GM21447 (cell line): ENCODE results near the gene MOGAT1.
"Not testable (repeated sequence)": the region's sequence is repeated elsewhere in the genome, so short reads cannot be mapped to it uniquely, and the experiment has no call there.

Source experiments
- ATAC-seq: cut with Tn5 transposase; IDR thresholded peaks from one replicate; pipeline ENCODE4 v1.9.1; 2021; ENCODE audit not compliant: unreplicated experiment

Gene MOGAT1

GRCh38 chr2:222669353-222669752, 2.1 kb upstream of the MOGAT1 start:
- ATAC-seq, result no peak

GRCh38 chr2:222670191-222671038, 1.0 kb upstream of the MOGAT1 start:
- no peak for ATAC-seq

GRCh38 chr2:222672068-222672401, 577 bp downstream of the MOGAT1 start:
- ATAC-seq, result no peak

GRCh38 chr2:222673273-222673672, 1.8 kb downstream of the MOGAT1 start:
- no peak for ATAC-seq

- ATAC-seq, result no peak
Observed at GRCh38 chr2:222673883-222674282, 2.4 kb downstream of the MOGAT1 start.

- ATAC-seq, result no peak
Observed at GRCh38 chr2:222677981-222678380, 6.5 kb downstream of the MOGAT1 start.

GRCh38 chr2:222683805-222684204, 12.3 kb downstream of the MOGAT1 start:
- no peak for ATAC-seq

GRCh38 chr2:222686086-222686750, 14.8 kb downstream of the MOGAT1 start:
- no peak for ATAC-seq

GRCh38 chr2:222688917-222689316, 17.5 kb downstream of the MOGAT1 start:
- no peak for ATAC-seq

GRCh38 chr2:222689322-222689721, 17.9 kb downstream of the MOGAT1 start:
- ATAC-seq, result no peak

GRCh38 chr2:222690564-222691200, 19.2 kb downstream of the MOGAT1 start:
- peak; percentile 97 for ATAC-seq

GRCh38 chr2:222693413-222693812, 22.0 kb downstream of the MOGAT1 start:
- ATAC-seq, result not testable (repeated sequence)

- ATAC-seq, result peak; percentile 48
Observed at GRCh38 chr2:222693837-222694236, 22.4 kb downstream of the MOGAT1 start.

GRCh38 chr2:222698276-222698675, 26.8 kb downstream of the MOGAT1 start:
- ATAC-seq, result no peak

GRCh38 chr2:222701233-222701632, 29.8 kb downstream of the MOGAT1 start:
- no peak for ATAC-seq

- ATAC-seq, result no peak
Observed at GRCh38 chr2:222701721-222702131, 30.3 kb downstream of the MOGAT1 start.

GRCh38 chr2:222703091-222703490, 31.6 kb downstream of the MOGAT1 start:
- no peak for ATAC-seq

GRCh38 chr2:222703886-222704285, 32.4 kb downstream of the MOGAT1 start:
- no peak for ATAC-seq

- no peak for ATAC-seq
Observed at GRCh38 chr2:222706616-222707015, 35.2 kb downstream of the MOGAT1 start.

GRCh38 chr2:222707102-222707688, 35.7 kb downstream of the MOGAT1 start:
- ATAC-seq, result no peak

- no peak for ATAC-seq
Observed at GRCh38 chr2:222707689-222708273, 36.3 kb downstream of the MOGAT1 start.
